ENCODE measurements around the gene SLC16A13.

SLC16A13 gene

GRCh38 chr17:7022781-7023571 lies 12.8 kb upstream of the SLC16A13 start, which contains the start of gene BCL6B:
BCL6B (plus strand) TSS chr17:7023050; CDS start chr17:7023672, 622 bp downstream.
- no peak for DNase-seq (ENCODE audit: insufficient read length)

GRCh38 chr17:7023576-7024401 lies 12.0 kb upstream of the SLC16A13 start:
- DNase-seq (ENCODE audit: insufficient read length) (peak; percentile 95), FAIRE-seq (peak; percentile 86)
- no peak for TF ChIP-seq TAF1 (IDR thresholded peaks at IDR 0.05; ENCODE audit: borderline replicate concordance, low read depth, low read length)
- no peak for TF ChIP-seq POLR2AphosphoS5 (IDR thresholded peaks at IDR 0.05; ENCODE audit: low read depth, low read length)
- no peak for TF ChIP-seq POLR2A (IDR thresholded peaks at IDR 0.05; ENCODE audit: low read depth, low read length)

More at GRCh38 chr17:7022781-7023571, 12.8 kb upstream of the SLC16A13 start, which contains the start of gene BCL6B:
- TF ChIP-seq POLR2A (IDR thresholded peaks at IDR 0.05; ENCODE audit: low read depth, low read length): no peak
- TF ChIP-seq TAF1 (IDR thresholded peaks at IDR 0.05; ENCODE audit: borderline replicate concordance, low read depth, low read length): no peak
- TF ChIP-seq POLR2AphosphoS5 (IDR thresholded peaks at IDR 0.05; ENCODE audit: low read depth, low read length): no peak
- FAIRE-seq: peak; percentile 63

GRCh38 chr17:7024402-7024785 lies 11.4 kb upstream of the SLC16A13 start:
- DNase-seq (ENCODE audit: insufficient read length) (no peak), FAIRE-seq (no peak)
- no peak for TF ChIP-seq POLR2A (IDR thresholded peaks at IDR 0.05; ENCODE audit: low read depth, low read length)
- no peak for TF ChIP-seq POLR2AphosphoS5 (IDR thresholded peaks at IDR 0.05; ENCODE audit: low read depth, low read length)
- TF ChIP-seq TAF1 (IDR thresholded peaks at IDR 0.05; ENCODE audit: borderline replicate concordance, low read depth, low read length): no peak

- TF ChIP-seq POLR2A (IDR thresholded peaks at IDR 0.05; ENCODE audit: low read depth, low read length) (no peak), TAF1 (IDR thresholded peaks at IDR 0.05; ENCODE audit: borderline replicate concordance, low read depth, low read length) (no peak), POLR2AphosphoS5 (IDR thresholded peaks at IDR 0.05; ENCODE audit: low read depth, low read length) (no peak)
- DNase-seq (ENCODE audit: insufficient read length) (no peak), FAIRE-seq (no peak)
These were observed 10.6 kb upstream of the SLC16A13 start for GRCh38 chr17:7025245-7025644.

- DNase-seq (ENCODE audit: insufficient read length) (no peak), FAIRE-seq (no peak)
- TF ChIP-seq POLR2A (IDR thresholded peaks at IDR 0.05; ENCODE audit: low read depth, low read length): no peak
- no peak for TF ChIP-seq TAF1 (IDR thresholded peaks at IDR 0.05; ENCODE audit: borderline replicate concordance, low read depth, low read length)
- no peak for TF ChIP-seq POLR2AphosphoS5 (IDR thresholded peaks at IDR 0.05; ENCODE audit: low read depth, low read length)
These were observed 9.2 kb upstream of the SLC16A13 start for GRCh38 chr17:7026471-7027115.

- DNase-seq (ENCODE audit: insufficient read length) (no peak), FAIRE-seq (no peak)
- no peak for TF ChIP-seq POLR2A (IDR thresholded peaks at IDR 0.05; ENCODE audit: low read depth, low read length)
- no peak for TF ChIP-seq POLR2AphosphoS5 (IDR thresholded peaks at IDR 0.05; ENCODE audit: low read depth, low read length)
- TF ChIP-seq TAF1 (IDR thresholded peaks at IDR 0.05; ENCODE audit: borderline replicate concordance, low read depth, low read length): no peak
These were observed 8.5 kb upstream of the SLC16A13 start for GRCh38 chr17:7027335-7027734.

GRCh38 chr17:7029096-7029495 lies 6.7 kb upstream of the SLC16A13 start:
- DNase-seq (ENCODE audit: insufficient read length): no peak
- TF ChIP-seq TAF1 (IDR thresholded peaks at IDR 0.05; ENCODE audit: borderline replicate concordance, low read depth, low read length) (no peak), POLR2A (IDR thresholded peaks at IDR 0.05; ENCODE audit: low read depth, low read length) (no peak), POLR2AphosphoS5 (IDR thresholded peaks at IDR 0.05; ENCODE audit: low read depth, low read length) (no peak)
- no peak for FAIRE-seq

- FAIRE-seq (peak; percentile 85), DNase-seq (ENCODE audit: insufficient read length) (no peak)
These were observed 6.2 kb upstream of the SLC16A13 start for GRCh38 chr17:7029659-7030058.

GRCh38 chr17:7034955-7035590 lies 742 bp upstream of the SLC16A13 start:
- DNase-seq (ENCODE audit: insufficient read length) (no peak), FAIRE-seq (no peak)
- TF ChIP-seq POLR2A (IDR thresholded peaks at IDR 0.05; ENCODE audit: low read depth, low read length) (no peak), TAF1 (IDR thresholded peaks at IDR 0.05; ENCODE audit: borderline replicate concordance, low read depth, low read length) (no peak), POLR2AphosphoS5 (IDR thresholded peaks at IDR 0.05; ENCODE audit: low read depth, low read length) (no peak)

More at GRCh38 chr17:7029659-7030058, 6.2 kb upstream of the SLC16A13 start:
- no peak for TF ChIP-seq POLR2A (IDR thresholded peaks at IDR 0.05; ENCODE audit: low read depth, low read length)
- TF ChIP-seq POLR2AphosphoS5 (IDR thresholded peaks at IDR 0.05; ENCODE audit: low read depth, low read length): no peak
- no peak for TF ChIP-seq TAF1 (IDR thresholded peaks at IDR 0.05; ENCODE audit: borderline replicate concordance, low read depth, low read length)

- no peak for DNase-seq (ENCODE audit: insufficient read length)
- no peak for FAIRE-seq
- TF ChIP-seq TAF1 (IDR thresholded peaks at IDR 0.05; ENCODE audit: borderline replicate concordance, low read depth, low read length): no peak
- TF ChIP-seq POLR2A (IDR thresholded peaks at IDR 0.05; ENCODE audit: low read depth, low read length): no peak
- TF ChIP-seq POLR2AphosphoS5 (IDR thresholded peaks at IDR 0.05; ENCODE audit: low read depth, low read length): no peak
These were observed 2.4 kb downstream of the SLC16A13 start for GRCh38 chr17:7038025-7038862.

Data from GM12892 (cell line).